Stimulated activated CD4-positive, alpha-beta T cell treated with anti-CD3 and anti-CD28 coated beads, Interleukin-2, amount 100 ng/mL, for 48 hours (primary cell): ENCODE measurements around the gene MPG.
"Not testable (repeated sequence)": the region's sequence is repeated elsewhere in the genome, so short reads cannot be mapped to it uniquely, and the experiment has no call there.

Experiments
- DNase-seq, 2 donors: peaks; one replicate each; pipeline ENCODE4 v3.0.0-alpha.2; 2020

The MPG gene, protein sequence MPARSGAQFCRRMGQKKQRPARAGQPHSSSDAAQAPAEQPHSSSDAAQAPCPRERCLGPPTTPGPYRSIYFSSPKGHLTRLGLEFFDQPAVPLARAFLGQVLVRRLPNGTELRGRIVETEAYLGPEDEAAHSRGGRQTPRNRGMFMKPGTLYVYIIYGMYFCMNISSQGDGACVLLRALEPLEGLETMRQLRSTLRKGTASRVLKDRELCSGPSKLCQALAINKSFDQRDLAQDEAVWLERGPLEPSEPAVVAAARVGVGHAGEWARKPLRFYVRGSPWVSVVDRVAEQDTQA

DNA sequence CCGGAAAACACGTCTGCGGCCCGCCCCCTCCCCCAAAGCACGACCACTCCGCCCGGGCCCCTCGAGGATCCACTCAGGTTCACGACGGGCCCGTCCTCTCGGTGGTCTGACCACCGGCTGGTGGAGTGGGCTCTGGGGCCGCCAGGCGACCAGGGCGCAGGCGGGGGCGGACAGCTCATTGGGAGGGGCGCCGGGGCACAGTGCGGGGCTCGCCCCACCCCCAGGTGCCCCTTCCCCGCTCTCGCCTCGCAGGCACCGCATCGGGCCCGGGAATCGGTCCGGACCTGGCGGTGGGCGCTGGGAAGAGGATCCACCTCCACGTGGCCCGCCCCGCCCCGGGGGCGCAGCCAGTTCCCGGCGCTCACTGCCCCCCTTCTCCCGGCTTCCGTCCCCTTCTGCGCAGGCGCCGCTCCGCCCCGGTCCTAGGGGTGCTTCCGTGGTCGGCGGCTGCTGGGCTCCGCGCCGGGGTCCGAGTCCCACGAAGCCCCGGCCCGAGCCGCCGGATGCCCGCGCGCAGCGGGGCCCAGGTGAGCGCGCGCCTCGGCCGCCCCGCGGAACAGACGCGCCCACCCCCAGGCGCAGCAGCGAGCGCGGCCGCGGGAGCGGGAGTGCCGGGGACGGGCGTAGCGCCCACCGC, at the start of gene MPG:
TSS of gene MPG (plus strand) at position 419 of the 637 bp plus-strand sequence. CDS start at position 504, 85 bp downstream.
- peak; percentile 79 to 80 for DNase-seq

DNA sequence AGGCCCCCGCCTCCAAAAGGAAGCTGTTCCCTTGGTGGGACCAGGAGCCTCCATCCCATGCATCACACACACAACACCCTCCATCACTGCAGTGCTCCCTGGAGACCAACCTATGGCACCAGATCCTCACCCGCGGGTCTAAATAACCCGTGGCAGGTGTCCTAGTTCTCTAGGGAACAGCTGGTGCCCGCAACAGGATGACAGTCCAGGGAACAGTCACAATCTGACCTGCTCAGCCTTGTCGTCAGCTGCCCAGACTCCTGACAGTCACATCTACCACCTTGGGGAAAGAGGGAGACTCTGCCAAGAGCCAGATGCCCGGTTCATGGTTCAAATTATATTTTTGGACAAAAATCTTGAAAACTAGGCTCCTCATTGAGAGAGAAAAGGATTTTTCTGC, 47.4 kb upstream of the MPG start:
- not testable (repeated sequence) for DNase-seq

DNA sequence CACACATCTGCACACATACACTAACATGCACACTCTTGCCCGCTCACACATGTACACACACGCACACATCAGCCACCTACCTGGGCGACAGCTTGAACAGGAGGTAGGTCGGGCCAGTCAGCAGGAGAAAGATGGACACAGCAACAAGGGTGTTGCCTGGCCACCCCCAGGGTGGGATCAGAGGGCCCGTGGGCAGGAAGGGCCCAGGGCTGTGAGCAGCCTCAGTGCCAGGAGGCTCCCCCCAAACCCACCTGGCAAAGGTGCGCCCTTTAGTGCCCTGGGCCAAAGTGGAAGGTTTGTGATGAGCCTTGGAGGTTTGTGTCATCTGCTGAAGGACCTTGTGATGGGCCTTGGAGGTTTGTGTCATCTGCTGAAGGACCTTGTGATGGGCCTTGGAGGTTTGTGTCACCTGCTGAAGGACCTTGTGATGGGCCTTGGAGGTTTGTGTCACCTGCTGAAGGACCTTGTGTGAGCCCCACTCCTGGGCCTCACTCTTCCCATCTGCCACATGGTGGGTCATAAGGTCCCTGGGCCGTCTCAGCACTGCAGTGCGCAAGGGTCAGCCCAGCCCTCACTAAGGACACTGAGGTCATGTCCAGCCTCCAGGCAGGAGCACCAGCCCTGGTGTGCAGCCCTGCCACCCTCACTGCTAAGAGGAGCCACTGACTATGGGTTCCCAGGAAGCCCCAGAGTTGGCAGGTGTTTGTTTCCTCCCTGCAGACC, 44.7 kb upstream of the MPG start:
- DNase-seq = not testable (repeated sequence)

DNA sequence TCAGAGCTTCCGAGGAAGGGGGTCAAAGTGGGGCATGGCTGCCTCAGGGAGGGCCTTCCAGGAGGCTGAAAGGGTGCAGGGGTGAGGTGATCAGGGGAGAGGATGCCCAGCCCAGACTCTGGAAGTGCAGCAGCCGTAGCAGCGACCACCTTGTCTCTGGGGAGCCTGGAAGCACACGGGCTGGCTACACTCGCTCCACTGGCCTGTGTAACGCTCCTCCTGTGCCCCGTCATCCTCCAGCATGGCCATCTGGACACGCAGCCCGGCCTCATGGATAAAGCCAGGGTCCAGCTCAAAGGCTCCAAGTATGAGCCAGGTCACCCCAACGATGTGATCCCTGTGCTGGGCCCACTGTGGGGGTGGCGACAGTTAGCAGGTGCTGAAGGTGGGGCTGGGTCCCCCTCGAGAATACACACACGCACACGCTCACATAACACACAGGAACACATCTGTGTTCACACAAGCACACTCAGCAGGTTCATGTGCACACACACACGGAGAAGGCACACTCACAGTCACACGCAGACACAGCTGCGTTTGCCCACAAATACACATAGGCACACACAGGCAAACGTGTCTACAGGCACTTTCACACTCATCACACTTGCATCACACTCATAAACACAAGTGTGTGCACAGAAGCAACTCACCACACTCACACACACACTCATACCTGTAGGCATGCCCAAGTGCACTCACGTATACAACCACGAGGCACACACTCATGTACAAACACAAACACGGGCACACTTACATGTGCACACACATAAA, 44.0 kb upstream of the MPG start:
- no peak for DNase-seq

DNA sequence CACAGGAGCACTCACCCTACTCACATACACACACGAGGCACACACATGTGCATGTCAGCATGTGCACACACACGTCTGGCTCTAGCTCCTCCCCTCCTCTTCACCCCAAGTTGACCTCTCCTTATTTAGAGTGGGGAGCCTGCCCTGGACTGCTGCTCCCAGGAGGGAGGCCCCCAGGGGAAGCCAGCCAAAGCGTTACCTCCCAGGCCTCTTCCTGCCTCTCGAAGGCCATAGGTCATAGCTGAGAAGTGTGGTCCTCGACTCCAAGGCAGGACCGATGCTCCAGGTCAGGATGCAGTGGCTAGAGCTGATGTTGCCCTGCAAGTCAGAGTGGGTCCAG, 43.4 kb upstream of the MPG start:
- no peak for DNase-seq

DNA sequence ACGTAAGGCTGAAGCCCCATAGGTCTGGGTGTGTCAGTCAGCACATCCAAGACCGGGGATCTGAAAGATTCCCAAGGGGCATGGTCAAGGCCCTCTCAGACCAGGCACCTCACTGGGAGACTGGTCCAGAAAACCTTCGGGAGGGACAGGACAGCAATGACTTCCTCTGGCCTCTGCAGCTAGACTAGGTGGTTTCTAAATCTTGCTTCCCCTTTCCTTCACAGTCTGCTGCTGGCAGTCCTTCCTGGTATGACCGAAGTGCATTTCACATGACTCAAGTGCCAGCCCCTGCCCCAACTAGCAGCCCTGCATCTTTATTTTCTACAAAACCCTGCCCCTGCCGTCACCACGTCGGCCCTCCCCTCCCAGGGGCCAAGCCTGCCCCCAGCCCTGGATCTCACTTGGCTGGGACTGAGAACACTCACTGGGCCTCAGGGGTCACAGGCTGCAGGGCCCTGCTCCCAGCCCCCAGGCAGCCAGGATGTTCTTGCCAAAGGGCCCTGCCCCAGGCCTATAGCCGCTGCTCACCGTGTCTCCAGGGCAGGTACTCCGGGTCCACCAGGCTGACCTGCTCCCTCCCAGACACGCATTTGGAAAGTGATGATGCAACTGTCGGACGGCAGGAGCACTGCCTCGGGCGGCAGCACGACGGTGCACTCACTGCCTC, 42.9 kb upstream of the MPG start:
- DNase-seq = no peak

DNA sequence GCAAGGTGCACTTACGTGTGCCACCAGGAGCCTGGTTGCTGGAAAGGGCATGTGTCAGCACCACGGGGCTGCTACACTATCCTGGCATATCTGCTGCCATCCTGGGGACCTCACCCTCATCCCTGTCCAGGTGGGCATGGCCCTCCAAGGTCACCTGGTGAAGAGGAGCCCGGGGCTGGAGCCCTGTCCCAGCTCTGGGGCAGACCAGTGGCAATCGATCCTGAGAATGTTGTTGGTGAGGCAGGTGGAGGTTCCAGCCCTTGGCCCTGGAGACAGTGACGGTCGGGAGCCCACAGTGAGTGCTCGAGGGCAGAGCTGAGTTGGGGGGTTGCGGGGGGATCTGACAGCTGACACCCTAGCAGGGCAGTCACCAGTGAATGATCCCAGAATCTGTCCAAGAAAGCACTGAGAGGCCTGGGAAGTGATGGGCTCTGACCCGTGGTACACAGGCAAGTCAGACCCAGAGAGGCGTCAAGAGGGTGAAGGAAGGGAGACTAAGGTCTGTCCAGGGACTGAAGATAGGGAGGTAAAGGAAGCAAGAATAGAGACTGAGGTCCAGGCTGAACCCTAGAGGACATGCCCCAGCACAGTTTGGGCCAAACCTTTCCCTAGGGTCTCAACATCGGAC, 42.2 kb upstream of the MPG start:
- DNase-seq = no peak

DNA sequence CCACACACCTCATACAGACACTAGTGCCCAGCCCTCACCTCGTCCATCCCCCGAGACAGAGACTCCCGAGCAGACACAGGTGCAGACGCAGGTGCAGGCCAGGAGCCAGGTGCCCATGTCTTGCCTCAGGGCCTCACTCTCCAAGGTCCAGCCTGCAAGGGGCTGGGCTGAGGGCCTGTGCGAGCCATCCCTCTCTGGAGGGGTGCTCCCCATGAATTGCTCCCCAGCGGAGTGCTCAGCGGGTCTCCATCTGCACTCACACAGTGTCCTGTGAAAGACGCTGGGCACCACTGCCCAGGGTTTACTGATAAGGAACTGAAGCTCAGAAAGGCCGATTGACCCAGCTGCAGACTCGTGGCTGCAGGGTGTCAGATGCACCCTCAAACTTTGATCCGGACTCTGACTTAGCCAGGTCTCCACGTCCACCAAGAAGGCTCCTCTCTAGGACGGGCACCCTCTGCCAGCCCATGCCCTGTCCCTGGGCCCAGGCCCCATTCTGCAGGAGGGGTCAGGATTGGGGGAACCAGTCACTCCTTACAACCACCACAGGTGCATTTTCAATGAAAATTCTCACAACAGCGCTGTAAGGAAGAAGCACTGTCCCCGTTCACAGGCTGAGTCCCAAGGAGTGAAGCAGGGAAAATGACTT, 41.6 kb upstream of the MPG start:
- no peak for DNase-seq

DNA sequence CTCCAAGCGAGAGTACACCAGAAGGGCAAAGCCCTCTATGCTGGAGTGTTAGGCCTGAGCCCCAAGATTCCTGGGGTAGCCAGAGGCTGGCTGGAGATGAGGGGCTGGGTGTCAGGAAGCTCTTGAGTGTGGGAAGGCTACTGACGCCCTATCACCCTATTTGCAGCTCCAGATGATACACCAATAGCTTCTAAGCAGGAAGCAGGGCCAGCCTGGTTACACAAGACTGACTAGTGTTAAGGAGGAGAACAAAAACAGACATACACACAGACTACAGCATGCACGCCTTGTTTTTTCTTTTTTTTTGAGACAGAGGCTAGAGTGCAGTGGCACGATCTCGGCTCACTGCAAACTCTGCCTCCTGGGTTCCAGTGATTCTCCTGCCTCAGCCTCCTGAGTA, 40.5 kb upstream of the MPG start:
- no peak for DNase-seq

DNA sequence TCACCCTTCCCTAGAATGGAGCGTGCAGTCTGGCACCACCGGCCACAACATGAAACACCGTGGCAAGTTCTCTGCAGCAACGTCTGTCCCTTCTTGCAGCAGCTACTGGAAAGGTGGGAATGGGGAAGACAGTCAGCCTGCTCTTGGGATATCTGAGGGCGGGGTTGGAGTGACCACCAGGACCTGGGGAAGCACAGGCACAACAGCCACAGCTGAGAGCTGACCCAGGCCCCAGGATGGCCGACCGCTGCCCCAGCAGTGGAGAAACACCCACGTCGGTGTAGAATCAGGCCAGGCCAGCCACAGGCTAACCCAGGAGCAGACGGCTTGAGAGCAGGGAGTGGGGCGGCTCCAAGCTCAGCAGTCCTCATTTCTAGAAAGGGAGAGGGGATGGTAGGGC, 39.8 kb upstream of the MPG start:
- not testable (repeated sequence) for DNase-seq

DNA sequence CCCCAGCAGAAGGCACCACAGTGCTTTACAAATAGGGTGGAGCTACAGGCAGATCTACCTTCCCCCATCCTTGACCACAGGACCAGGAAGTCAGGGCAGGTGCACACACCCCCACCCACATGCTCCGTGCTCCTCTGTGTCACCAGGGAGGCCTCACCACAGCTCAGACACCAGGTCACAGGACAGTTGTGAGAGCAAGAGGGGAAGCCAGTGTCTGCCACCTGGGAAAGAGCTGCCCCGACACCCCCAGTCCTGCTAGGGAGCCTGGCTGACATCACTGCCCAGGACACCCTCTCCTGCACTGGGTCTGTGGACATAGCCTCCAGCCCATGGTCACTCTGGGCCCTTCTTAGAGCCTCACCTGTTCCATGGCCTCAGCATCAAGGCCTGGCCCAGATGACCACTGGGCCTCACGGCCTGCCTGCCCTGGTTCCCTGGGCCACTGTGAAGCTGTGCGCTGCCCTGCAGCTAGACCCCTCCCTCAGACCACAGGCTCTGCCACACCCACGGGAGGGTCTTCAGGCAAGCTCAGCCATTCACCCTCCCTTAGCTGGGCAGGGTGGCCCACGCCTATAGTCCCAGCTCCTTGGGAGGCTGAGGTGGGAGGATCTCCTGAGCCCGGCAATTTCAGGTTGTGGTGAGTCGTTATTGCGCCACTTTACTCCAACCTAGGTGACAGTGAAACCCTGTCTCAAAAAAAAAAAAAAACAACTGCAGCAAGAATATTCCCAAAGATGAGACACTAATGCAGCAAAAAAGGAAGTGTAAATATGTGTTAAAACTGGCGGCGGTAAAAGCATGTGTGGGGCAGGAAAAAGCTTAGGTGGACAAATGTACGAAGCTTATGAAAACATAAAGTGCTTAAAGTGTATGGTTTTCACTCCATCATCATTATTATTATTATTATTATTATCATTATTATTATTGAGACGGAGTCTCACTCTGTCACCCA, 38.8 kb upstream of the MPG start:
- no peak for DNase-seq

DNA sequence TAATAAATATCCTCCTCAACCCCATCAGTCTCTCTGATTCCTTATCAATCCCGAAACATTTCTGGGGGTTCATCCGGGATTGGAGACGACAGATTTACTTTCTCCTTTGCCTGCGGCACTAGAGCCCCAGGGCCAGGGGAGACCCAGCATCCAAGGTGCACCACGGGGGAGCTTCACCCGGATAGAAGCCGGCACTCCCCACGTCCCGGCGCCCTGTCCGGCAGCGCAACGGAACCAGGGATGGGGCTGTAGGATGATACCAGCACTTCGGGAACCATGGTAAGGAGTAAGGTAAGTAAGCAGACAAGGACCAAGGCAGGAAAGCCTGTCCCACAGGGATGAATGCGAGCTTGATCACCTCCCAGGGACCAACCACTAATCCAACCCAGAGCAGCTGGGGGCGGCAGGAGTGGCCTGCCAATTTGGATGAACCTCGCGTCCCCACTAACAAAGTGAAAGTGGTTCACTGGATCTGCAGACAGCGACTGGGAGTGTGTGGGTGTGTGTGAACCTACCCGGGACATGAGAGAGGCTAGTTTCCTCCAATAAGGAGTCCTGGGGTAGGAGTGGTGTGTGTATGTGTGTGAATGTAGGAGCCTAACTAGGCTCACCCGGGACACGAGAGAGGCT, 36.5 kb upstream of the MPG start:
- DNase-seq = no peak

DNA sequence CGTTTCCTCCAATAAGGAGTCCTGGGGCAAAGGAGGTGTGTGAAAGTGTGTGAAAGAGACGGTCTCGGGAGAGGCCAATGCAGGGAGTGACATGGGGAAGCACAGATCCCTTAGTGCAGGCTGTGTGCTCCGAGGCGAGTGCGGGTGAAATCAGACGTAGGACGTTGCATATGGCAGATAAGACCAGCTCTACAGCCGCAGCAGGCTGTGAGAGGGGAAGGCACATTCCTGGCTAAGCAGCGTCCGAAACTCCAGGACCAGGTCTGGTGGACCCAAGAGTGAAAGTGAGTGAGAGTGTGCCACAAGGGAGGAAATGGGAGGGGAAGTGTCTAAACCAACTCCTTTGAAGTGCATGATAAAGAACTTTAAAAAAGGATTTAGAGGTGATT, 36.0 kb upstream of the MPG start:
- DNase-seq = no peak

DNA sequence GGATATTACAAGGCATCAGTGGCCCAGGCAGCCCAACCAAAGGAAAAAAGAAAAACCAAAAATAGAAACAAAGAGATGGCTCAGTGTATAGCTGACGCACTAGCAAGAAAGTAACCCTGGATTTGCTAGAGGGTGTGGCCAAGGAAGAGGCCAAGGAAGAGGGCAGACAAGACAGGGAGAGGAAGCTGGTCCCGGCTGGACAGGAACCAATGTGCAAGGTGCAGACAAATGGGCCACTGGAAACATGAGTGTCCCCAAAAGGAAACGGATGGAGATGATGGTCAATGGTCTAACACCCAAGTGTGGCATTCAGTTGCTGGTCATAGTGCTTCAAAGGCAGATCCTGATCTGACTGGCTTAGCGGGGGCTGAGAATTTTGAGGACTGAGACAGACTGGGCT, 35.3 kb upstream of the MPG start:
- DNase-seq = no peak

DNA sequence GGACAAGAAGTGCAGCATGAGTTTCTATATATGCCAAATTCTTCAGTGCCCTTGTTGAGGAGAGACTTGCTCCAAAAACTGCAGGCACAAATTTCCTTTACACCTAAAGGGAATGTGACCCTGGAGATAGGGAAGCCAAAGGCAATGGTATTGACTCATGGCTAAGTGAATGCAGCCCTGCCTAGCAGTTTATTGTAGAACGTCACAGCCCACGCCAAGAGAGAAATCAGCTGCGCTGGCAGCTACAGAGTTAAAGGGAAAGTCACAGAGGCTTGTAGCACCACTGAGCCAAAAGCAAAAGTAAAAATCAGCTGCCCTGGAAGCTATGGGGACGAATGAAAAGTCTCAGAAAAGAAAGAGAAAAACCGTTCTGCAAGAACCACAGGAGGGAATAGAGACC, 34.7 kb upstream of the MPG start:
- no peak for DNase-seq

DNA sequence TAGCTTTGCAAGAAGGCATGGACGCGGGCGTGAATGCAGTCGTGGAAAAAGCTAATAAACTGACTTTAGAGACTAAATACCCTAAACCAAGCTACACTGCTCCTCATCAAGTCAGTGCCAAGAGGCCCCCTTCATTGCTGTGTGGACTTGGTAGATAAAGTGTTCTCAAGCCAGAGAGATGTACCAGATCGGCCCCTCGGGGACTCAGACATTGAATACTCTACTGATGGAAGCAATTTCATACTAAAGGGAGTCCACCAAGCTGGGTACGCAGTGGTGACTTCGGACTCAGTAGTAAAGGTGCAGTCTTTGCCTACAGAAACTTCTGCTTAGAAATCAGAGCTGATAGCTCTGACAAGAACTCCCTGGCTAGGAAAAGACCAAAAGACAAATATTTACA, 33.4 kb upstream of the MPG start:
- DNase-seq = no peak

DNA sequence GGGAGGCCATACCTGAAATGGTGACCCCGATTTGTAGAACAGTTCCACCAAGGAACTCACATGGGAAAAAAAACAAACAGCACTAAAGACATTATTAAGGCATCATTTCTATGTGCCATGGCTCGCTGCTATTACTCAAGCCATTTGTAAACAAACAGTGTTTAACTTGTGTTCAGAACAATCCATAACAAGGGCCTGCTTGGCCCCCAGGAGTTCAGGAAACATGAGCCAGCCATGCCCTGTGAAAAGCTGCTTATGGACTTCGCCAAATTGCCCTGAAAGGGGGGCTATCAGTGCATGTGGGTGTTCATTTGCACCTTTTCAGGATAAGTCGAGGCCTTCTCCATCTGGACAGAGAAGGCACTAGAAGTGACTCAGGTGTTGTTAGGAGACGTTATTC, 32.6 kb upstream of the MPG start:
- no peak for DNase-seq

DNA sequence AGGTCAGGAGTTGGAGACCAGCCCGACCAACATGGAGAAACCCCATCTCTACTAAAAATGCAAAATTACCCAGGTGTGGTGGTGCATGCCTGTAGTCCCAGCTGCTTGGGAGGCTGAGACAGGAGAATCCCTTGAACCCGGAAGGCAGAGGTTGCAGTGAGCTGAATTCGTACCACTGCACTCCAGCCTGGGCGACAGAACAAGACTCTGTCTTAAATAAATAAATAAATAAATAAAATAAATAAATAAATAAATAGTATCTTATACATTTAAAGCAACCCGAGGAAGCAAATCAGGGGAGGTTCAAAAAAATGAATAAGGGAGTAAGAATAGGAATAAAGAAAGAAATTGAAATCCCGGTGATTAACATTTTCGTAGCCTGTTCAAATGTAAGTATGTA, 31.5 kb upstream of the MPG start:
- DNase-seq = not testable (repeated sequence)

DNA sequence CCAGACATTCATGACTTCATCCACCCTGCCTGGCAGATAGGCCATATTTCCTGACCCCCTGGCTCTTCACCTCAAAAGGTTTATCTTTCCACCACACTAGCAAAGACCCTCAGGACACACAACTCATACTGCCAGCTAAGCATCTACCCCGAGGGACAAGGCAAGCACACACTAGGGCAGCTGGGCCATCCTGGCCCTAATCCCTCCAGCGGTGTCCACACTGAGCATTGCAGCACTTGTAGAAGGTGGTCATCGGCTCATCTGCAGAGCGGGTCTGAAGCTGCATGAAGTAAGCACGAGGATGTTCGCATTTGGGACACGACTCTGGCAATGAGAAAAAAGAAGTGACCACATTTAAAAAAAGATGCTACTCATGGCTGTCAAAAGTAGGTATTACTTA, 30.8 kb upstream of the MPG start:
- no peak for DNase-seq
